Measurements from ENCODE around the gene ATP1A2. TPM values are rescaled to one million over a fixed set of nuclear protein-coding genes. Genes with fewer than 3 reads are reported as not detected.
"Not testable (repeated sequence)": the region's sequence is repeated elsewhere in the genome, so short reads cannot be mapped to it uniquely, and the experiment has no call there.

ATP1A2 gene
- total RNA-seq, 1 donor from 2014 or later, result 11.0 TPM

DNA sequence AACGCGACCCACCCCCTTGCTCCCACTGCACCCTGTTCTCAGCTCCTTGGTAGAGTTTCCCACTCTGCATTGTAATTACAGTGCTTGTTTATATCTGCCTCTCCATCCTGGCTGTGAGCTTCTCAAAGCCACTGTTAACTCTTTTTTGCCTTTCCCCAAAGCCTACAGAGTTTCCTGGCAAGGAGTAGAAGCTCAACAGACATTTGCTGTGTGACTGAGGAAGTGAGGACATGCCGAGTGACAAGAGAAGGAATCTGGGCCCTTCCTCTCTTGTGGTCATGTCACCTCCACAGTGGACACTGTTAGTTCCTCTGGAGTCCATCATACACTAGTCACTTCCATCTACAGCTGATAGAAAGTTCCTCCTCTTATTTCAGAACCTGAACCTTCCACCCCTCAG is 11.1 kb upstream of the ATP1A2 start:
- intact Hi-C loops (cut with DNase I), result no loop called here
- no peak for DNase-seq (ENCODE audit: extremely low spot score in 2 of 2)
- H3K4me3 ChIP-seq, result no peak overlapping the region
- TF ChIP-seq, protein P1, sequence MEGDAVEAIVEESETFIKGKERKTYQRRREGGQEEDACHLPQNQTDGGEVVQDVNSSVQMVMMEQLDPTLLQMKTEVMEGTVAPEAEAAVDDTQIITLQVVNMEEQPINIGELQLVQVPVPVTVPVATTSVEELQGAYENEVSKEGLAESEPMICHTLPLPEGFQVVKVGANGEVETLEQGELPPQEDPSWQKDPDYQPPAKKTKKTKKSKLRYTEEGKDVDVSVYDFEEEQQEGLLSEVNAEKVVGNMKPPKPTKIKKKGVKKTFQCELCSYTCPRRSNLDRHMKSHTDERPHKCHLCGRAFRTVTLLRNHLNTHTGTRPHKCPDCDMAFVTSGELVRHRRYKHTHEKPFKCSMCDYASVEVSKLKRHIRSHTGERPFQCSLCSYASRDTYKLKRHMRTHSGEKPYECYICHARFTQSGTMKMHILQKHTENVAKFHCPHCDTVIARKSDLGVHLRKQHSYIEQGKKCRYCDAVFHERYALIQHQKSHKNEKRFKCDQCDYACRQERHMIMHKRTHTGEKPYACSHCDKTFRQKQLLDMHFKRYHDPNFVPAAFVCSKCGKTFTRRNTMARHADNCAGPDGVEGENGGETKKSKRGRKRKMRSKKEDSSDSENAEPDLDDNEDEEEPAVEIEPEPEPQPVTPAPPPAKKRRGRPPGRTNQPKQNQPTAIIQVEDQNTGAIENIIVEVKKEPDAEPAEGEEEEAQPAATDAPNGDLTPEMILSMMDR (IDR thresholded peaks at IDR 0.05), result no peak
- TF ChIP-seq POLR2A (IDR thresholded peaks at IDR 0.05), result no peak
- TF ChIP-seq POLR2AphosphoS5 (IDR thresholded peaks at IDR 0.05; ENCODE audit: insufficient read depth in 1 of 2, low read depth in 1 of 2), result no peak
- no peak overlapping the region for H3K27ac ChIP-seq
- peaks cover 11% of the 10 kb centered on the region for H3K4me1 ChIP-seq
- no peaks in the 10 kb centered on the region for H3K36me3 ChIP-seq
- no peaks in the 10 kb centered on the region for H3K9me3 ChIP-seq
- no peaks in the 10 kb centered on the region for H3K27me3 ChIP-seq

DNA sequence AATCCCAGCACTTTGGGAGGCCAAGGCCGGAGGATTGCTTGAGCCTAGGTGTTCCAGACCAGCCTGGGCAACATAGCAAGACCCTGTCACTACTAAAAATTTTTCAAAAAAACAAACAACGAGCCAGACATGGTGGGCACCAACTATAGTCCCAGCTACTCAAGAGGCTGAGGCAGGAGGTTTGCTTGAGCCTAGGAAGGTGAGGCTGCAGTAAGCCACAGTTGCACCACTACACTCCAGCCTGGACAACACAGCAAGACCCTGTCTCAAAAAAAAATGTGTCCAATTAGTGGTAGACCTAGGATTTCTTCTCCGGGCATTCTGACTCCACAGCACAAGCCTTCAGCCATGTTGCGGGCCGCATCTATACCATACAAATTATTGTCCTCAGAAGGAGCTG is 10.4 kb upstream of the ATP1A2 start:
- H3K9me3 ChIP-seq, result no peaks in the 10 kb centered on the region
- H3K4me1 ChIP-seq, result peaks cover 11% of the 10 kb centered on the region
- H3K27ac ChIP-seq, result no peak overlapping the region
- no peak overlapping the region for H3K4me3 ChIP-seq
- no peaks in the 10 kb centered on the region for H3K36me3 ChIP-seq
- no peak for DNase-seq (ENCODE audit: extremely low spot score in 2 of 2)
- intact Hi-C loops (cut with DNase I), result loop anchor here (5.0 kb wide), 1 partner anchor 102 kb away; the partner anchor contains the start of gene PEA15
- no peak for TF ChIP-seq POLR2A (IDR thresholded peaks at IDR 0.05)
- TF ChIP-seq, protein P1 (IDR thresholded peaks at IDR 0.05), result no peak
- TF ChIP-seq POLR2AphosphoS5 (IDR thresholded peaks at IDR 0.05; ENCODE audit: insufficient read depth in 1 of 2, low read depth in 1 of 2), result no peak
- H3K27me3 ChIP-seq, result no peaks in the 10 kb centered on the region

DNA sequence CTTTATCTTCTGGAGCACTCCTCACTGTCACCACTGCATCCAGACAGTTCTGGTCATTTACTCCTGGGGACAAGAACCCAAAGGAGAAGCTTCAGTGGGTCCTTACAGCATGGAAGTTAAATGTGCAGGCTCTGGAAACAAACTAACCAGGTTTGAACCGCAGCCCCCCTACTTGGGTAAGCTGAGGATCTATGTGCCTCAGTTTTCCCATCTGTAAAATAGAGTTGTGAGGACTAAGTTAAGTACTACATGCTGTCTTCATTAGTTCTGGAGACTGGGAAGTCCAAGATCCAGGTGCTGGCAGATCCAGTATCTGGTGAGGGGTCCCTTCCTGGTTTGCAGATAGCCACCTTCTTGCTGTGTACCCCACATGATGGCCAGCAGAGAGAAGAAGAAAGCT is 8.0 kb upstream of the ATP1A2 start:
- Histone ChIP-seq H3K27ac (no peak overlapping the region), H3K4me3 (no peak overlapping the region), H3K9me3 (no peaks in the 10 kb centered on the region), H3K27me3 (no peaks in the 10 kb centered on the region), H3K36me3 (no peaks in the 10 kb centered on the region), H3K4me1 (no peaks in the 10 kb centered on the region)
- TF ChIP-seq, protein P1 (IDR thresholded peaks at IDR 0.05), result no peak
- no peak for TF ChIP-seq POLR2A (IDR thresholded peaks at IDR 0.05)
- TF ChIP-seq POLR2AphosphoS5 (IDR thresholded peaks at IDR 0.05; ENCODE audit: insufficient read depth in 1 of 2, low read depth in 1 of 2), result no peak
- intact Hi-C loops (cut with DNase I), result loop anchor here (5.0 kb wide), 1 partner anchor 100 kb away; the partner anchor contains the start of gene PEA15
- no peak for DNase-seq (ENCODE audit: extremely low spot score in 2 of 2)

DNA sequence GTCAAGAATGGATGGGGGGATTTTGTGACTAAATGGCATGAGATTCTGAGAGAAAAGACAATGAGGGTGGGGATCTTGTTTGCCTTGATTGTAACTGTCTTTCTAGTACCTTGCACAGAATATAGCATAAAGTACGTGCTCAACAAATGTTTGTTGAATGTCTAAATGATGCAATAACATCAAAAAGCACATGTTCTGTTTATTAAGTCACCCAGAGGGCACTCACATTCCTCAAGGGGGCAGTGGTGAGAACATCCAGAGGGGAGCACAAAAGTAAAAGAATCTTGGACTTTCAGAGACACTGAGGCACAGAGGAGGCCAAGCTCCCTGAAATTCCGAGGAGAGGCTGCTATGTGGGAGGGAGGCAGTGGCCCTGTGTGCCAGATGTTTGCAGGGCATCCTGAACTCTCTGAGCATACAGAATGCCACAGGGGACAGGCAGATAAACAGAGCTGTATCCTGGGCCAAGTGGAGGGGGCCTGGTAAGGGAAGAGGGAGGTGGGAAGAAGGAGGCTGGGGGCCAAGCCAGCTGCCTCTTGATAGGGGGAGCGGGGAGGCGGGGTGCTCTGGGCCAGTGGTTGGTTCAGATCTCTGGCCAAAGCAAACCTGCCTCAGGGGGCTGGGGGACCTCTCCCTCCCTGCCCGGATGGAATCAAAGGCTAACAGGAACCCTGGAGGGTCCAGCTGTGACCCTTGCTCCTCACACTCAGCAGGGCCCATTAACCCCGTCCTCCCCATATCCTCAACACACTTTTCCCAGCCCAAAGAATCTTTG is 6.5 kb upstream of the ATP1A2 start:
- no peaks in the 10 kb centered on the region for H3K9me3 ChIP-seq
- no peak for DNase-seq (ENCODE audit: extremely low spot score in 2 of 2)
- no peak overlapping the region for H3K4me3 ChIP-seq
- H3K36me3 ChIP-seq, result no peaks in the 10 kb centered on the region
- no peaks in the 10 kb centered on the region for H3K4me1 ChIP-seq
- H3K27ac ChIP-seq, result no peak overlapping the region
- TF ChIP-seq POLR2AphosphoS5 (IDR thresholded peaks at IDR 0.05; ENCODE audit: insufficient read depth in 1 of 2, low read depth in 1 of 2) (no peak), POLR2A (IDR thresholded peaks at IDR 0.05) (no peak)
- TF ChIP-seq, protein P1 (IDR thresholded peaks at IDR 0.05), result no peak
- no peaks in the 10 kb centered on the region for H3K27me3 ChIP-seq
- intact Hi-C loops (cut with DNase I), result loop anchor here (5.0 kb wide), 1 partner anchor 98 kb away; the partner anchor contains the start of gene PEA15

DNA sequence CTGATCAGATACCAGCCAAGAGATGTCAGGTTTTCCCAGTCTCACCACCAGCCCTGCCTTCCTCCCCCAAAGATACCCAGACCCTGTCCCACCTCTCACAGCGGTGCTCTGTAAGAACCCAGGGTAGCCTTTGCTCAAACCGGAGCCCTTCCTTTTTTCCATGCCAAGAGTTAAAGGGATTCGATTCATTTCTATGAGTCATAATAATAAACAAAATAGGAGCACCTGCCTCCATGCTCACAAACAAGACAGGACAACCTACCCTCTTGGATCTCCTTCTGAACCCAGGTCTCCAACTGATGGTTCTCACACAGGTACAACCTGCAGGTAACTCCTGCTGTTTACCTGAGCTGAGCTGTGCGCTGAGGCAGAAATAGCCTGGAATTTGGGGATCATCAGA is 5.9 kb upstream of the ATP1A2 start:
- no peaks in the 10 kb centered on the region for H3K36me3 ChIP-seq
- H3K4me3 ChIP-seq, result no peak overlapping the region
- no peak for DNase-seq (ENCODE audit: extremely low spot score in 2 of 2)
- H3K9me3 ChIP-seq, result no peaks in the 10 kb centered on the region
- H3K27ac ChIP-seq, result no peak overlapping the region
- H3K4me1 ChIP-seq, result no peaks in the 10 kb centered on the region
- TF ChIP-seq POLR2A (IDR thresholded peaks at IDR 0.05), result no peak
- TF ChIP-seq POLR2AphosphoS5 (IDR thresholded peaks at IDR 0.05; ENCODE audit: insufficient read depth in 1 of 2, low read depth in 1 of 2), result no peak
- TF ChIP-seq, protein P1 (IDR thresholded peaks at IDR 0.05), result no peak
- intact Hi-C loops (cut with DNase I), result loop anchor here (5.0 kb wide), 1 partner anchor 98 kb away; the partner anchor contains the start of gene PEA15
- H3K27me3 ChIP-seq, result no peaks in the 10 kb centered on the region

DNA sequence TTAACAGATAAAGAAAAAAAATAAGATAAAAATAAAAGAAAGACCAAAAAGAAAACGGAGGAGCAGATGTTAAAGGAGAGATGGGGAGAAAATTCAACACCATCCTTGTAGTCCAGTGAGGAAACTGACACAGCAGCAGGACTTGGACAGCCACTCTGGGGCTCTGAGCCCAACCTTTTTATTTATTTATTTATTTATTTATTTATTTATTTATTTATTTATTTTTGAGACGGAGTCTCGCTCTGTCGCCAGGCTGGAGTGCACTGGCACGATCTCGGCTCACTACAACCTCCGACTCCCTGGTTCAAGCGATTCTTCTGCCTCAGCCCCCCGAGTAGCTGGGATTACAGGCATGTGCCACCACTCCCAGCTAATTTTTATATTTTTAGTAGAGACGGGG is 4.1 kb upstream of the ATP1A2 start:
- intact Hi-C loops (cut with DNase I); H3K4me3 ChIP-seq; H3K27ac ChIP-seq; H3K4me1 ChIP-seq; DNase-seq (ENCODE audit: extremely low spot score in 2 of 2); H3K9me3 ChIP-seq; H3K36me3 ChIP-seq; H3K27me3 ChIP-seq: not testable (repeated sequence)

Measured in vagina (tissue), 2 donors.